SK-N-SH (cell line): Measurements from ENCODE around the gene SULT1A1.

ENCODE experiments used
- CTCF ChIP-seq: fragments of 200-600 bp; sonication (generic); IDR thresholded peaks from 2 replicates; pipeline ENCODE4 v1.6.1; 2017; ENCODE audit warnings: antibody characterized with exemption, mild to moderate bottlenecking, moderate library complexity
- EP300 ChIP-seq, 2 experiments: IDR thresholded peaks; 2 replicates each; pipeline versions ENCODE4 v1.4.0 to v1.6.1; 2012; ENCODE audit warnings: borderline replicate concordance in 1 of 2, low read depth in 1 of 2, low read length in 1 of 2
- MAX ChIP-seq: IDR thresholded peaks from 2 replicates; pipeline ENCODE4 v1.4.0; 2012; ENCODE audit warnings: low read depth
- MXI1 ChIP-seq: IDR thresholded peaks from 2 replicates; pipeline ENCODE4 v1.6.1; 2012; ENCODE audit warnings: mild to moderate bottlenecking, low read depth, low read length, improper control_type of control experiment
- RFX5 ChIP-seq: IDR thresholded peaks from 2 replicates; pipeline ENCODE4 v1.6.1; 2012; ENCODE audit warnings: mild to moderate bottlenecking, improper control_type of control experiment, low read length
- USF1 ChIP-seq: IDR thresholded peaks from 2 replicates; pipeline ENCODE4 v1.4.0; 2012; ENCODE audit warnings: low read depth, borderline replicate concordance

GRCh38 chr16:28573738-28574718 lies 35.8 kb downstream of the SULT1A1 start:
- TF ChIP-seq CTCF (no peak), MXI1 (no peak), USF1 (no peak), EP300 (IDR thresholded peaks at IDR 0.05; ENCODE audit: borderline replicate concordance in 1 of 2, low read depth in 1 of 2, low read length in 1 of 2) (no peak), RFX5 (no peak), MAX (no peak)
